HepG2 (cell line): Measurements from ENCODE around the gene FASTKD2. TPM values are rescaled to one million over a fixed set of nuclear protein-coding genes. Genes with fewer than 3 reads are reported as not detected.

Experiments
- AHDC1 ChIP-seq: sonication (generic); formaldehyde crosslinking; IDR thresholded peaks from 2 replicates; pipeline ENCODE4 v1.5.1; 2020; ENCODE audit warnings: mild to moderate bottlenecking, missing genetic modification reagents, borderline replicate concordance
- CEBPB ChIP-seq: IDR thresholded peaks from 2 replicates; pipeline ENCODE4 v1.6.1; 2011; ENCODE audit warnings: low read depth, low read length, improper control_type of control experiment, borderline replicate concordance
- HDAC1 ChIP-seq: sonication (generic); formaldehyde crosslinking; IDR thresholded peaks from 2 replicates; pipeline ENCODE4 v1.5.1; 2020; ENCODE audit warnings: mild to moderate bottlenecking, missing genetic modification reagents
- ISL2 ChIP-seq: sonication (generic); formaldehyde crosslinking; IDR thresholded peaks from 2 replicates; pipeline ENCODE4 v1.5.0; 2020; ENCODE audit warnings: missing genetic modification reagents
- KAT2B ChIP-seq: fragments of 150-350 bp; IDR thresholded peaks from 2 replicates; pipeline ENCODE4 v1.6.1; 2014; ENCODE audit warnings: low read depth, low read length, borderline replicate concordance
- MAFK ChIP-seq, 2 experiments: IDR thresholded peaks in 1 of 2; conservative IDR thresholded peaks in 1 of 2; 2 replicates each; pipeline ENCODE4 v1.6.1; 2011; ENCODE audit warnings: improper control_type of control experiment in 2 of 2, low read length in 2 of 2
- MED8 ChIP-seq: sonication (generic); formaldehyde crosslinking; IDR thresholded peaks from 2 replicates; pipeline ENCODE4 v1.8.1; 2023; ENCODE audit warnings: mild to moderate bottlenecking, missing genetic modification reagents; ENCODE audit not compliant: insufficient replicate concordance
- PTBP1 ChIP-seq: fragments of 200-400 bp; formaldehyde crosslinking; IDR thresholded peaks from 2 replicates; pipeline ENCODE4 v1.6.1; 2018; ENCODE audit warnings: low read length, low read depth; ENCODE audit not compliant: poor library complexity, severe bottlenecking
- RAD21 ChIP-seq: fragments of 450-650 bp; formaldehyde crosslinking; IDR thresholded peaks from 2 replicates; pipeline ENCODE4 v1.5.0; 2020; ENCODE audit warnings: mild to moderate bottlenecking
- TRIM22 ChIP-seq: fragments of 450-650 bp; IDR thresholded peaks from 2 replicates; pipeline ENCODE4 v1.6.1; 2017
- ZBTB26 ChIP-seq: IDR thresholded peaks from 2 replicates; pipeline ENCODE4 v1.6.1; 2016; ENCODE audit warnings: missing compliant biosample characterization, missing genetic modification reagents, borderline replicate concordance
- ZFYVE20 ChIP-seq: sonication (generic); formaldehyde crosslinking; IDR thresholded peaks from 2 replicates; pipeline ENCODE4 v1.8.0; 2023; ENCODE audit warnings: low read depth, mild to moderate bottlenecking, moderate library complexity, missing genetic modification reagents, borderline replicate concordance
- ZNF224 ChIP-seq: sonication (generic); formaldehyde crosslinking; IDR thresholded peaks from 2 replicates; pipeline ENCODE4 v1.5.0; 2020; ENCODE audit warnings: mild to moderate bottlenecking, missing genetic modification reagents
- ZNF292 ChIP-seq: sonication (generic); formaldehyde crosslinking; IDR thresholded peaks from 2 replicates; pipeline ENCODE4 v1.8.1; 2022; ENCODE audit warnings: mild to moderate bottlenecking, low read depth, missing genetic modification reagents, borderline replicate concordance
- ZNF337 ChIP-seq: sonication (generic); formaldehyde crosslinking; IDR thresholded peaks from 2 replicates; pipeline ENCODE4 v1.5.1; 2020; ENCODE audit warnings: missing genetic modification reagents, low read depth, mild to moderate bottlenecking, borderline replicate concordance
- ZNF549 ChIP-seq: sonication (generic); formaldehyde crosslinking; IDR thresholded peaks from 2 replicates; pipeline ENCODE4 v1.5.0; 2020; ENCODE audit warnings: missing genetic modification reagents
- ZNF691 ChIP-seq: sonication (generic); formaldehyde crosslinking; IDR thresholded peaks from 2 replicates; pipeline ENCODE4 v1.4.0; 2020; ENCODE audit warnings: missing genetic modification reagents, low read depth, mild to moderate bottlenecking, borderline replicate concordance
- ZNF703 ChIP-seq: sonication (generic); formaldehyde crosslinking; IDR thresholded peaks from 2 replicates; pipeline ENCODE4 v1.5.1; 2020; ENCODE audit warnings: missing genetic modification reagents, mild to moderate bottlenecking, moderate library complexity, borderline replicate concordance
- ZNF713 ChIP-seq: sonication (generic); formaldehyde crosslinking; IDR thresholded peaks from 2 replicates; pipeline ENCODE4 v1.4.0; 2020; ENCODE audit warnings: mild to moderate bottlenecking, missing genetic modification reagents
- polyA plus RNA-seq, 8 experiments: library from polyadenylated mRNA; depleted of rRNA in 3 of 8; stranded (reverse) in 7 of 8; unstranded in 1 of 8; fragments of >200 nt; fragmentation: Illumina TruSeq in 4 of 8; extraction: Trizol in 4 of 8; gene quantifications; 2 replicates each; pipeline versions ENCODE4 v1.2.1 to v1.2.3, GENCODE V29; 2011 to 2016; ENCODE audit warnings: low read depth in 4 of 8, missing spikeins in 1 of 8, mixed read lengths in 1 of 8; ENCODE audit not compliant: insufficient read depth in 1 of 8
- total RNA-seq, 5 experiments: library from RNA; depleted of rRNA; stranded (reverse); fragments of >200 nt; fragmentation: Illumina TruSeq; extraction: Trizol; gene quantifications; 2 replicates each; pipeline ENCODE4 v1.2.3, GENCODE V29; 2016; ENCODE audit warnings: low read depth in 1 of 5

FASTKD2 gene
- total and polyA plus RNA-seq, 2 of the 13 experiments (the other 11 are each of a cell fraction or from before 2014, with no cell fraction given): 41.1 to 77.8 TPM

- TF ChIP-seq ZNF713 (no peak), ZNF292 (CRISPR knock-in tag) (no peak; the same call in 1 of the 2 replicates), ZNF549 (no peak), ZNF337 (CRISPR knock-in tag) (0 out of 2 replicates have a peak, but pooled peaks have one; percentile 61), ZBTB26 (CRISPR knock-in tag) (no peak; the same call in none of the 2 replicates), ZNF691 (CRISPR knock-in tag) (no peak; the same call in 1 of the 2 replicates), ISL2 (CRISPR knock-in tag) (peak; percentile 76; the same call in 1 of the 2 replicates), HDAC1 (CRISPR knock-in tag) (peak; percentile 95), MAFK (conservative IDR thresholded peaks at IDR 0.05 in 1 of 2, IDR thresholded peaks at IDR 0.05 in 1 of 2; ENCODE audit: low read length in 2 of 2) (no peak), CEBPB (no peak), MED8 (CRISPR knock-in tag) (peak; percentile 80), ZNF703 (no peak), AHDC1 (CRISPR knock-in tag) (no peak), KAT2B (no peak), ZFYVE20 (CRISPR knock-in tag) (no peak), PTBP1 (no peak), TRIM22 (no peak), RAD21 (CRISPR knock-in tag) (peak; percentile 58; the same call in 1 of the 2 replicates), ZNF224 (CRISPR knock-in tag) (no peak)
These were observed at the start of gene FASTKD2, which contains the start of gene MDH1B (continued) for GRCh38 chr2:206765242-206766056.
